ENCODE measurements around the gene NOS1AP.

Gene NOS1AP

GRCh38 chr1:162187687-162188276 is 118.3 kb downstream of the NOS1AP start:
- H3K4me1 ChIP-seq (ENCODE audit: low read length) = peaks cover 8% of the 10 kb centered on the region
- no peaks in the 10 kb centered on the region for H3K9me3 ChIP-seq (replicated peaks; ENCODE audit: insufficient read depth, low read length)
- H3K36me3 ChIP-seq (replicated peaks; ENCODE audit: insufficient read depth, low read length) = no peaks in the 10 kb centered on the region
- no peaks in the 10 kb centered on the region for H3K9me2 ChIP-seq (replicated peaks; ENCODE audit: insufficient read depth, low read length)
- no peak for TF ChIP-seq EZH2 (optimal IDR thresholded peaks at IDR 0.05; ENCODE audit: low read depth, low read length)
- no peak for TF ChIP-seq CTCF (IDR thresholded peaks at IDR 0.05; ENCODE audit: low read length)
- TF ChIP-seq EZH2phosphoT487 (IDR thresholded peaks at IDR 0.05; ENCODE audit: low read length) = no peak
- no peaks in the 10 kb centered on the region for H3K27me3 ChIP-seq (replicated peaks; ENCODE audit: insufficient read depth, low read length)
- no peak for DNase-seq
- no peak overlapping the region for H3K4me3 ChIP-seq (ENCODE audit: low read length)
- no peaks in the 10 kb centered on the region for H3K79me2 ChIP-seq (ENCODE audit: low read length)
- no peak overlapping the region for H3K27ac ChIP-seq (ENCODE audit: low read length)
- H3F3A ChIP-seq (ENCODE audit: insufficient read depth, low read length) = no peaks in the 10 kb centered on the region
- H2AFZ ChIP-seq (ENCODE audit: low read length) = no peak overlapping the region
- H4K20me1 ChIP-seq (ENCODE audit: insufficient read depth, low read length) = no peaks in the 10 kb centered on the region
- H3K4me2 ChIP-seq (ENCODE audit: low read depth, low read length) = no peak overlapping the region
- no peak overlapping the region for H3K9ac ChIP-seq (ENCODE audit: low read length)

GRCh38 chr1:162189345-162189744 is 119.9 kb downstream of the NOS1AP start:
- H3K4me2 ChIP-seq (ENCODE audit: low read depth, low read length) = no peak overlapping the region
- no peaks in the 10 kb centered on the region for H3K27me3 ChIP-seq (replicated peaks; ENCODE audit: insufficient read depth, low read length)
- H3F3A ChIP-seq (ENCODE audit: insufficient read depth, low read length) = no peaks in the 10 kb centered on the region
- H3K9me2 ChIP-seq (replicated peaks; ENCODE audit: insufficient read depth, low read length) = no peaks in the 10 kb centered on the region
- no peak overlapping the region for H2AFZ ChIP-seq (ENCODE audit: low read length)
- TF ChIP-seq EZH2phosphoT487 (IDR thresholded peaks at IDR 0.05; ENCODE audit: low read length) = no peak
- no peak for TF ChIP-seq EZH2 (optimal IDR thresholded peaks at IDR 0.05; ENCODE audit: low read depth, low read length)
- no peak for TF ChIP-seq CTCF (IDR thresholded peaks at IDR 0.05; ENCODE audit: low read length)
- H3K79me2 ChIP-seq (ENCODE audit: low read length) = no peaks in the 10 kb centered on the region
- H3K4me1 ChIP-seq (ENCODE audit: low read length) = peaks cover 8% of the 10 kb centered on the region
- H3K27ac ChIP-seq (ENCODE audit: low read length) = no peak overlapping the region
- no peaks in the 10 kb centered on the region for H3K36me3 ChIP-seq (replicated peaks; ENCODE audit: insufficient read depth, low read length)
- no peaks in the 10 kb centered on the region for H3K9me3 ChIP-seq (replicated peaks; ENCODE audit: insufficient read depth, low read length)
- H3K9ac ChIP-seq (ENCODE audit: low read length) = no peak overlapping the region
- DNase-seq = no peak
- no peak overlapping the region for H3K4me3 ChIP-seq (ENCODE audit: low read length)
- H4K20me1 ChIP-seq (ENCODE audit: insufficient read depth, low read length) = no peaks in the 10 kb centered on the region

GRCh38 chr1:162191396-162192305 is 122.2 kb downstream of the NOS1AP start:
- Histone ChIP-seq H3K27me3 (replicated peaks; ENCODE audit: insufficient read depth, low read length) (no peaks in the 10 kb centered on the region), H3K36me3 (replicated peaks; ENCODE audit: insufficient read depth, low read length) (no peaks in the 10 kb centered on the region), H3F3A (ENCODE audit: insufficient read depth, low read length) (no peaks in the 10 kb centered on the region), H2AFZ (ENCODE audit: low read length) (no peak overlapping the region), H3K79me2 (ENCODE audit: low read length) (no peaks in the 10 kb centered on the region), H3K9ac (ENCODE audit: low read length) (no peak overlapping the region), H3K27ac (ENCODE audit: low read length) (no peak overlapping the region), H4K20me1 (ENCODE audit: insufficient read depth, low read length) (no peaks in the 10 kb centered on the region), H3K4me1 (ENCODE audit: low read length) (peaks cover 8% of the 10 kb centered on the region), H3K9me3 (replicated peaks; ENCODE audit: insufficient read depth, low read length) (no peaks in the 10 kb centered on the region), H3K9me2 (replicated peaks; ENCODE audit: insufficient read depth, low read length) (no peaks in the 10 kb centered on the region), H3K4me2 (ENCODE audit: low read depth, low read length) (no peak overlapping the region), H3K4me3 (ENCODE audit: low read length) (no peak overlapping the region)
- DNase-seq = no peak
- TF ChIP-seq EZH2 (optimal IDR thresholded peaks at IDR 0.05; ENCODE audit: low read depth, low read length) (no peak), CTCF (IDR thresholded peaks at IDR 0.05; ENCODE audit: low read length) (no peak), EZH2phosphoT487 (IDR thresholded peaks at IDR 0.05; ENCODE audit: low read length) (no peak)
